ENCODE results near the gene UMAD1. TPM values are rescaled to one million over a fixed set of nuclear protein-coding genes. Genes with fewer than 3 reads are reported as not detected.

Gene UMAD1
- total and polyA plus RNA-seq, 2 donors (not counting 3 experiments of a cell fraction or from before 2014, with no cell fraction given), result 5.6 to 6.6 TPM

GRCh38 chr7:7862393-7862792 lies 221.8 kb downstream of the UMAD1 start:
- POLR2A ChIA-PET, result no interaction called here
- Histone ChIP-seq H3K4me1 (ENCODE audit: control insufficient read depth, extremely low read depth, insufficient read depth, low read length) (peaks cover 21% of the 10 kb centered on the region), H3K4me3 (replicated peaks in 1 of 3; ENCODE audit: insufficient read depth in 1 of 3, low read depth in 1 of 3, low read length in 3 of 3) (no peak overlapping the region), H2AFZ (ENCODE audit: low read depth, low read length) (no peak overlapping the region), H3K27ac (ENCODE audit: insufficient read depth, low read depth, low read length) (no peak overlapping the region), H3K9ac (replicated peaks; ENCODE audit: extremely low read depth, insufficient read depth, low read length) (no peak overlapping the region), H3K4me2 (ENCODE audit: insufficient read depth, low read length) (no peak overlapping the region), H4K20me1 (replicated peaks; ENCODE audit: control insufficient read depth, extremely low read depth, insufficient read depth, low read length) (no peaks in the 10 kb centered on the region), H3K9me1 (replicated peaks; ENCODE audit: control insufficient read depth, extremely low read depth, insufficient read depth, low read length) (no peaks in the 10 kb centered on the region), H3K9me3 (replicated peaks; ENCODE audit: control insufficient read depth, insufficient read depth, low read length) (no peaks in the 10 kb centered on the region), H3K36me3 (ENCODE audit: control insufficient read depth in 2 of 2, extremely low read depth in 1 of 2, insufficient read depth in 2 of 2, low read length in 2 of 2) (no peaks in the 10 kb centered on the region), H3K27me3 (ENCODE audit: control insufficient read depth in 2 of 2, insufficient read depth in 2 of 2, low read length in 2 of 2) (no peaks in the 10 kb centered on the region), H3K79me2 (ENCODE audit: control insufficient read depth, insufficient read depth, low read length) (no peaks in the 10 kb centered on the region)
- DNase-seq (ENCODE audit: low read depth, low spot score) (no peak), FAIRE-seq (no peak)
- dilution Hi-C loops (cut with MboI; ENCODE audit: extremely low pct_ligation_motif_present, low sequenced_read_pairs), result no loop called here
- BruUV-seq (replicated peaks), result no TSS peak
- CTCF ChIA-PET, result interaction anchor here (1.1 kb wide), 1 partner anchor 181 kb away, joined by 5 read pairs; no protein-coding TSS in a partner anchor
- TF ChIP-seq FOS (IDR thresholded peaks at IDR 0.05; ENCODE audit: borderline replicate concordance, insufficient read depth, low read length) (no peak), MYC (IDR thresholded peaks at IDR 0.05; ENCODE audit: low read depth, low read length) (no peak), MAX (IDR thresholded peaks at IDR 0.05; ENCODE audit: insufficient read depth, insufficient read length) (no peak), POLR2A (IDR thresholded peaks at IDR 0.05; ENCODE audit: low read depth, low read length) (no peak), JUN (IDR thresholded peaks at IDR 0.05; ENCODE audit: borderline replicate concordance, insufficient read depth, insufficient read length, low read depth) (no peak), EZH2 (IDR thresholded peaks at IDR 0.05; ENCODE audit: borderline replicate concordance, low read depth, low read length, severe bottlenecking) (no peak), POLR2AphosphoS5 (IDR thresholded peaks at IDR 0.05; ENCODE audit: insufficient read depth, low read depth, low read length) (no peak), GATA2 (IDR thresholded peaks at IDR 0.05; ENCODE audit: insufficient read depth, insufficient read length, low read depth, low read length) (no peak)
- TF ChIP-seq, protein P1, sequence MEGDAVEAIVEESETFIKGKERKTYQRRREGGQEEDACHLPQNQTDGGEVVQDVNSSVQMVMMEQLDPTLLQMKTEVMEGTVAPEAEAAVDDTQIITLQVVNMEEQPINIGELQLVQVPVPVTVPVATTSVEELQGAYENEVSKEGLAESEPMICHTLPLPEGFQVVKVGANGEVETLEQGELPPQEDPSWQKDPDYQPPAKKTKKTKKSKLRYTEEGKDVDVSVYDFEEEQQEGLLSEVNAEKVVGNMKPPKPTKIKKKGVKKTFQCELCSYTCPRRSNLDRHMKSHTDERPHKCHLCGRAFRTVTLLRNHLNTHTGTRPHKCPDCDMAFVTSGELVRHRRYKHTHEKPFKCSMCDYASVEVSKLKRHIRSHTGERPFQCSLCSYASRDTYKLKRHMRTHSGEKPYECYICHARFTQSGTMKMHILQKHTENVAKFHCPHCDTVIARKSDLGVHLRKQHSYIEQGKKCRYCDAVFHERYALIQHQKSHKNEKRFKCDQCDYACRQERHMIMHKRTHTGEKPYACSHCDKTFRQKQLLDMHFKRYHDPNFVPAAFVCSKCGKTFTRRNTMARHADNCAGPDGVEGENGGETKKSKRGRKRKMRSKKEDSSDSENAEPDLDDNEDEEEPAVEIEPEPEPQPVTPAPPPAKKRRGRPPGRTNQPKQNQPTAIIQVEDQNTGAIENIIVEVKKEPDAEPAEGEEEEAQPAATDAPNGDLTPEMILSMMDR (IDR thresholded peaks at IDR 0.05; ENCODE audit: extremely low read depth in 1 of 2, insufficient read depth in 1 of 2, low read depth in 1 of 2, low read length in 2 of 2), result no peak
- intact Hi-C loops (cut with micrococcal nuclease), result loop anchor here (10.0 kb wide), 1 partner anchor 332 kb away; no protein-coding TSS in a partner anchor
